HFFc6 (cell line): ENCODE results near the gene EPS15. TPM values are rescaled to one million over a fixed set of nuclear protein-coding genes. Genes with fewer than 3 reads are reported as not detected.

ENCODE experiments used
- DNase-seq: peaks from one replicate; pipeline ENCODE4 v3.0.0-alpha.2; 2018
- H3K27ac Mint-ChIP-seq: 2 replicates; pipeline ENCODE4 v1.8.0; 2020; ENCODE audit warnings: mild to moderate bottlenecking, mixed read lengths
- H3K27me3 Mint-ChIP-seq: 2 replicates; pipeline ENCODE4 v1.8.0; 2021; ENCODE audit warnings: mild to moderate bottlenecking, moderate library complexity, mixed read lengths; ENCODE audit not compliant: insufficient read depth
- H3K36me3 Mint-ChIP-seq: 2 replicates; pipeline ENCODE4 v1.8.0; 2021; ENCODE audit warnings: low read depth, mixed read lengths
- H3K4me1 Mint-ChIP-seq: 2 replicates; pipeline ENCODE4 v1.8.0; 2020; ENCODE audit warnings: low read depth, mixed read lengths
- H3K4me3 Mint-ChIP-seq: 2 replicates; pipeline ENCODE4 v1.8.0; 2020; ENCODE audit warnings: mild to moderate bottlenecking, moderate library complexity, mixed read lengths
- H3K9me3 Mint-ChIP-seq: 2 replicates; pipeline ENCODE4 v1.8.0; 2020; ENCODE audit warnings: mild to moderate bottlenecking, mixed read lengths
- total RNA-seq, 6 experiments: library from RNA; stranded (reverse); fragmentation: NEBNext Ultra II Directional; extraction: Animal tissue kit (Norgen Biotek cat#: 25700); gene quantifications; 2 replicates in 1 of 6; 3 replicates in 5 of 6; pipeline ENCODE4 v1.2.3, GENCODE V29; 2021
- TF ChIP-seq, protein P1 (sequence below): fragments of 200-600 bp; sonication (generic); IDR thresholded peaks from 2 replicates; pipeline ENCODE4 v1.5.0; 2021; ENCODE audit warnings: antibody characterized with exemption, mild to moderate bottlenecking

EPS15 gene
- total RNA-seq, 6 experiments from 2014 or later = 45.2 to 55.7 (median 49.6) TPM

DNA sequence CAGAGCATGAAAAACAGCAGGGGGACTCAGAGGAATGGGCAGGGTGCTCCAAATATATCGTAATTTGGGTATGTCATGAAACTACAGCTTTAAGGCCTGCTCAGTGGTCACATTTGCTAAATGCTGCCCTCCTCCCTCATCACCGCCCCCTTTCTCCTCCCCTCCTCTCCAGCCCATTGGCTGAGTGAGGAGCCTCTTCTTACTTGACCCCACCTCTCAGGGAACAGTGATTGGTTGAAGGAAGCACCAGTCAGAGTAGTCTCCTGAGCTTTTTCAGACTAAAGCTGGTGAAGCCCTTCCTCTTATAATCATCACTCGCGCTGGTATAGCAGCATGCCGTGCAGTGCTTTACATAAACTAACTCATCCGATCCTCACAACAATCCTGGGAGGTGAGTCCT is 178.7 kb downstream of the EPS15 start:
- Mint-ChIP-seq H3K4me3 (no peak overlapping the region), H3K36me3 (no peaks in the 10 kb centered on the region), H3K9me3 (no peaks in the 10 kb centered on the region), H3K4me1 (no peaks in the 10 kb centered on the region), H3K27ac (no peak overlapping the region), H3K27me3 (peaks cover 22% of the 10 kb centered on the region)
- DNase-seq = no peak
- TF ChIP-seq, protein P1, sequence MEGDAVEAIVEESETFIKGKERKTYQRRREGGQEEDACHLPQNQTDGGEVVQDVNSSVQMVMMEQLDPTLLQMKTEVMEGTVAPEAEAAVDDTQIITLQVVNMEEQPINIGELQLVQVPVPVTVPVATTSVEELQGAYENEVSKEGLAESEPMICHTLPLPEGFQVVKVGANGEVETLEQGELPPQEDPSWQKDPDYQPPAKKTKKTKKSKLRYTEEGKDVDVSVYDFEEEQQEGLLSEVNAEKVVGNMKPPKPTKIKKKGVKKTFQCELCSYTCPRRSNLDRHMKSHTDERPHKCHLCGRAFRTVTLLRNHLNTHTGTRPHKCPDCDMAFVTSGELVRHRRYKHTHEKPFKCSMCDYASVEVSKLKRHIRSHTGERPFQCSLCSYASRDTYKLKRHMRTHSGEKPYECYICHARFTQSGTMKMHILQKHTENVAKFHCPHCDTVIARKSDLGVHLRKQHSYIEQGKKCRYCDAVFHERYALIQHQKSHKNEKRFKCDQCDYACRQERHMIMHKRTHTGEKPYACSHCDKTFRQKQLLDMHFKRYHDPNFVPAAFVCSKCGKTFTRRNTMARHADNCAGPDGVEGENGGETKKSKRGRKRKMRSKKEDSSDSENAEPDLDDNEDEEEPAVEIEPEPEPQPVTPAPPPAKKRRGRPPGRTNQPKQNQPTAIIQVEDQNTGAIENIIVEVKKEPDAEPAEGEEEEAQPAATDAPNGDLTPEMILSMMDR = no peak

DNA sequence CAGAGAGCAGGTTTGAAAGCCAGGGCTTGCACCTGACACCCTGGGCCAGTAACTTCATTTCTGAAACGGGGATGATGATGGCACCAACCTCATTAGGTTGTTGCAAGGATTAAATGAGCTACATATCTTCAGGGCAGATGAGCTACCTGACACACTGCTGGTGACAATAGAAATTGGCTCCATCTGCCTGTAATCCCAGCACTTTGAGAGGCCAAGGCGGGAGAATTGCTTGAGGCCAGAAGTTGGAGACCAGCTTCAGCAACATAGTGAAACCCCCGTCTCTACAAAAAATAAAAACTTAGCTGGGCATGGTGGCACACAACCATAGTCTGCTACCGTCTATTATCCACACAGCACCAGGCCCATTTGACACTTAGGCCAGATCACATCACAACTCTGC is 182.4 kb downstream of the EPS15 start:
- no peak for DNase-seq
- TF ChIP-seq, protein P1 = no peak
- Mint-ChIP-seq H3K27ac (no peak overlapping the region), H3K9me3 (no peaks in the 10 kb centered on the region), H3K4me1 (peaks cover 3% of the 10 kb centered on the region), H3K36me3 (no peaks in the 10 kb centered on the region), H3K4me3 (no peak overlapping the region), H3K27me3 (peaks cover 9% of the 10 kb centered on the region)

DNA sequence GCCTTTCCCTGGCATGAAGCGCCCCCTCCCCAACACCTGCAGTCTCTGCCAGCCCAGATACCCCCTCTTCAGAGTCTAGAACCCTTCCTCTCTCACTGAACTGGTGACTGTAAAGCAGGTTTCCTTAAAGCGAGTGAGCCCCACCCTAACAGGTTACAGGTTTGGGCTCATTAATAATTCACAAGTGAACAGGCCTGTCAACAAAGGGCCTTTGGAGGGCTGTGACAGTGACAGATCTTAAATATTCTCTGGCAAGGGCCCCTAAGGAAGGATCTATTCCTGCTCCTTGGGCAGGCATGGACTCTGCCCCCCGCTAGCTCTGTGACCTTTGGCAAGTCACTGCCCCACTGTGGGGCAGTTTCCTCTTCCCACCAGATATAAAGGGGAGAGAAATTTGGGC is 183.1 kb downstream of the EPS15 start:
- Mint-ChIP-seq H3K4me3 (no peak overlapping the region), H3K4me1 (peaks cover 10% of the 10 kb centered on the region), H3K27ac (no peak overlapping the region), H3K36me3 (no peaks in the 10 kb centered on the region), H3K9me3 (no peaks in the 10 kb centered on the region), H3K27me3 (peaks cover 11% of the 10 kb centered on the region)
- DNase-seq = no peak
- TF ChIP-seq, protein P1 = no peak

DNA sequence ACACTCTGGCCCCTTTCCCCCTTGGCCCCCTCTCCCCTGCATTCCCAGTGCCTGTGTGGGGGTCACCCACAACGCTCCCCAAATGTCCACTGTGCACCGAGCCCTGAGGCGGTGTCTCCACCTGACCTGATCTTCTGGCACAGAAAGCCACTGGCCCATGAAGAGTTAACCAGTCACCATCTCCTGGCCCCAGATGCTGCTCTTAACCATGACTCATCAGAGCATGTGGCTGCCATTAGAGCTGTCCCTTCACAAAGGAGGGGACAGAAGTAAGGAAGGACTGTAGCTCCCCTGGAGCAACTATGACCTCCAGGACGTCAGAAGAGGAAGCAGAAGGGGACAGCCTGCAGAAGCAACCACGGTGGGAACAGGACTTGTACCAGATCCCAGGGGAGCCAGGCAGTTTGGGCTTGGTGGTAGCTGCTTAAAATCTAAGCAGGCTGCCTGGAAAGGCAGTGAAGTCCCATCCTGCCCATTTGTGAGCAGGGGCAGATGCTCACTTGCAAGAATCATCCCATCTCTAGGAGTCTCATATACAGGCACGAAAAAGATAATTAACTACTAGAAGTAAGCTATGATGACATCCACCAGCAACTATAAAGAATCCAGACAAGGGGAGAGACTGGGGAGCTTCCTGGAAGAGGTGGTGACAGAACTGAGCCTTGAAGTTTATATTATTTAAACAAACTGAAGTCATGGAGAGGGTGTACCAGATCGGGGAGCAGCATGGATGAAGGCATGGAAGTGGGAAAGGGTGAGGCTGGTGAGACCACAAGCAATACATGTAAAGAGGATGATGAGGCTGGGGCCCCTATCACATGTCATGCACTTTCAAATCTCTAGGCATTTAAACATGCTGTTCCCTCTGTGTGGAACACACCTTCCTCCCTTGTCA is 187.6 kb downstream of the EPS15 start:
- peaks cover 33% of the 10 kb centered on the region for H3K4me1 Mint-ChIP-seq

DNA sequence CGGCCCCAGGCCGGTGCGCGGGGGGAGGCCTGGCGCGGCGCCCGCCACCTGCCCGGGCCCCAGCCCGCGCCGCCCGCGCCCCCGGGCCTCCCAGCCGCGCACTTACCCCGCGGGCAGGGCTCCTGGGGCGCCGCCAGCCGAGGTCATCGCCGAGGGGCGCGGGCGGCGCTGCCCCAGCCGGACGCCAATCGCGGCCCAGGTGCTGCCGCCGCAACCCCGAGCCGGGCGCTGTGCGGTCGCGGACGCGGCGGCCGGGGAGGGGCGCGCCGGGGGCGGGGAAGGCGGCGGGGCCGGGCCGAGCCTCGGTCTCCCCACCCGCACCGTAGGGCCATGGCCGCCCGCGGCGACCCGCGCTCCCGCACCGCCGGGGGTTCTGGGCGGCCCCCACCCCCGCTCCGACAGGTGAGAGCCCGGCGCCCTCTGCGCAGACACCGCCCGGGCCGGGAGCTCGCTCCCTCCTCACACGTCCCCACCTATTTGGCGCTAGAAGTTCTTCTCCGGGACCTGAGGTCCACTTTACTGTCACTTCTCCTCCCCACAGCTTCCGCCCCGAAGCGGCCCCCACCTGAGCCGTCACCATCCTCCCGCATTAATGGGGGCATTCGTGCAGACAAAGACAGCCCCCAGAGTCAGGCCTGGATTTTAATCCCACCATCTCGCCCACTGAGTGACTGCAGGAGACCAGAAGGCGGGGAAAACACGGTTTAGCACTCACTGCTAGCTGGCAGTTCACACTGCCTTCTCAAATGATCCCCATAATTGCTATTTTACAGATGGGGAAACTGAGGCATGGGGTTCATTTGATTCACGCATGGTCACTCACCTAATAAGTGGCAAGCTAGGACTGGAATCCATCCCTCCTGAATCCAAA is 188.5 kb downstream of the EPS15 start, which contains the start of gene TTC39A:
Gene TTC39A, minus strand, starts transcription at position 232 of the 871 bp plus-strand sequence. Its CDS starts 85 bp downstream, at position 147.
- Mint-ChIP-seq H3K4me1 (peaks cover 33% of the 10 kb centered on the region), H3K27ac (peak within 1 kb of the TSS; percentile 67), H3K4me3 (peak within 1 kb of the TSS; percentile 85), H3K9me3 (no peaks in the 10 kb centered on the region), H3K27me3 (peaks cover 16% of the 10 kb centered on the region), H3K36me3 (no peaks in the 10 kb centered on the region)
- no peak for DNase-seq
- TF ChIP-seq, protein P1 = no peak

More for the DNA sequence above, 187.6 kb downstream of the EPS15 start:
- H3K27ac Mint-ChIP-seq = peak overlapping the region; percentile 67
- TF ChIP-seq, protein P1 = no peak
- H3K36me3 Mint-ChIP-seq = no peaks in the 10 kb centered on the region
- H3K27me3 Mint-ChIP-seq = peaks cover 14% of the 10 kb centered on the region
- no peaks in the 10 kb centered on the region for H3K9me3 Mint-ChIP-seq
- DNase-seq = peak; percentile 60
- peak overlapping the region; percentile 85 for H3K4me3 Mint-ChIP-seq
